Stimulated activated naive CD8-positive, alpha-beta T cell treated with anti-CD3 and anti-CD28 coated beads, Interleukin-15, amount 100 ng/mL, for 72 hours (primary cell): ENCODE data around the gene LYRM9.

Experiments used
- ATAC-seq: fragments of 150-1000 bp; cut with Tn5 transposase; 2 replicates; pipeline ENCODE4 v1.10.0; 2021; ENCODE audit warnings: mild to moderate bottlenecking, moderate library complexity
- DNase-seq, 2 donors: peaks; one replicate each; pipeline ENCODE4 v3.0.0; 2021 to 2022
- H3K27ac Mint-ChIP-seq, 2 donors: one replicate each; pipeline ENCODE4 v1.8.0; 2022; ENCODE audit warnings: mild to moderate bottlenecking in 2 of 2, mixed read lengths in 2 of 2, moderate library complexity in 2 of 2
- H3K27me3 Mint-ChIP-seq: one replicate; pipeline ENCODE4 v1.8.0; 2022; ENCODE audit warnings: mixed read lengths
- H3K4me1 Mint-ChIP-seq: one replicate; pipeline ENCODE4 v1.8.0; 2022; ENCODE audit warnings: mild to moderate bottlenecking, mixed read lengths
- H3K4me3 Mint-ChIP-seq, 2 donors: one replicate each; pipeline ENCODE4 v1.8.0; 2022; ENCODE audit warnings: mild to moderate bottlenecking in 2 of 2, mixed read lengths in 2 of 2, moderate library complexity in 1 of 2
- H3K9me3 Mint-ChIP-seq, 2 donors: one replicate each; pipeline ENCODE4 v1.8.0; 2022; ENCODE audit warnings: mixed read lengths in 2 of 2

LYRM9 gene

DNA sequence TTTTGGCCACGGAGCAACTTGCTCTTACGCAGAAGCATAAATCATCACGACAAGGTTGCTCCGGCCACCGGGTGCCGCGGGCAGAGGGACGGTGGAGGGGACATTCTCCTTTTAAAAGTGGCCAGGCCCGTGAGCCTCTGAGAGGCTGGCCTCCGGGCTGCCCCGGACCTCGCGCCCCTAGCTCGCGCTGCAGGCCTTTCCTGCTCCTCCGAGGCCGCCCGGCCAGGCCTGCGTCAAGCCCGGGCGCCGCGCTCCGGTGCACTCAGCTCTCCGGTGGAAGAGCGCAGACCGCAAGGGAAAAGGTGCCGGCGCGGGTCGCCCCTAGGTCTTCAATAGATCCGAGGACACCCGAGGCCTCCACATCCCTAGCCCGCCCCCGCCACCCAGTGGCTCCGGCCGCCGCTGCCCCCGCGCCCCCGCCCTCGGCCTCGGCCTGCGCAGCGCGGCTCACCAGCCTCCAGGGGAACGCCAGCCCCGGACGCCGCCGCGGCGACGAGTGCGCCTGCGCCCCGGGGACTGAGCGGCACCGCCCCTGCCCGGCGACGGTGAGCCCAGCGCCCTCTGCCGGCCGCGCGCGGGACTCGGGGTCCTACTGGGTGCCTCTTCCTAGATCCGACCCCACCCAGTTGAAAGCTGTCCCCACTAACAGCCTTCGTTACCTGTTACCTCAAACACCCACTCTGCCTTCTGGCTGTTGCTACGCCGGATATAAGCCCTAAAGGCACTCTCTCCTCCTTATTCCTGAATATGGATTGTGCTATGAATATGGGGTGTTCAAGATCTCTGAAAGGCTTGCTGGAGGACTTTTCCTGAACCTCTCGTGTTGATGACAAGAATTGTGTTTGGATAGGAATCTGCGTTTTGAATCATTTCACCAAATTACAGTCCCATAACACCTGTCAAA is at the start of gene LYRM9:
Gene LYRM9, minus strand, starts transcription at position 500 of the 904 bp plus-strand sequence. CDS start 10,671 bp downstream, outside the sequence.
- peak; percentile 92 to 97 for DNase-seq
- H3K9me3 Mint-ChIP-seq, result no peaks in the 10 kb centered on the region
- H3K4me1 Mint-ChIP-seq, result peaks cover 25% of the 10 kb centered on the region
- H3K4me3 Mint-ChIP-seq, result peak within 1 kb of the TSS; percentile 77 to 85
- ATAC-seq, result peak; percentile 97
- H3K27me3 Mint-ChIP-seq, result peaks cover 34% of the 10 kb centered on the region
- H3K27ac Mint-ChIP-seq, result peak within 1 kb of the TSS; percentile 51 to 96

DNA sequence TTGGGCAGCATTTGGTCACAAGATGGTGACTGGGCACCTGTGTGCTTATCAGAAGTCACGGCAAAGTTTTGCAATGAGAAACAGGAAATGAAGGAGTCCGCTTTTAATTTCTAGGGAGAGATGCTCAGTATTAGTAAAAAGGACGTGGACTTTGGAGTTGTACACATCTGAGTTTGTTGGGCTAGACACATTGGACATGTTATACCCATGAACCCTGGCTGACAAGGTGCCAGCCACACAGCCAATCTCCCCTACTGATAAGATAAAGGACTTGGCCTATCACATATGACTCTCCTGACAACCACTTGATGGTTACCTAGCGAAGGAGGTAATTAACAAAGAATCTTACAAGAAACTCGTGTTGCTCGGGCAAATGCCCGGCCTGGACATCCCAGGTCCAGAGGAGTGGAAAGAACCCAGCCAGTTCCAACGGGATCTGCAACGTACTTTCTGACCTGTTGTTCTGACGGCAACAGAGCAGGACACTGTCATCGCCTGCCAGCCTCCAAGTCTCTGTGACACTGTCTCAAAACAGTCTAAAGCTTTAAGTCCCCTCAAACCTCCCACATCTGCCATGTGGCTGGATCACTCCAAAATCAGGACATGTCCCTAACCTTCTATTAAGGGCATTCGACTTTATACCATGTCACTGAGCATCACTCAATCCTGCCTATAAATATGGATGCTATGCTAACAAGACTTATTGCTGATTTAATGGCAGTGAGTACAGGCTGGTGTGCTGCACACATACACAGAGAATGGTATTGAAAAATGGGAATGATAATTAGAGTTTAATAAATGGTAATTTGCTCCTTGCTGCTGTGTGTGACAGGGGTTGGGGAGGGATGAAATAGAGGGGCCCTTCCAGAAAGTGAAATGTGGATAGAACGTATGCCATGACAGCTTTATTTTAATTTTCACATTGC is 47.6 kb upstream of the LYRM9 start:
- Mint-ChIP-seq H3K27me3 (peaks cover 9% of the 10 kb centered on the region), H3K9me3 (no peaks in the 10 kb centered on the region), H3K4me1 (no peaks in the 10 kb centered on the region), H3K4me3 (no peak overlapping the region), H3K27ac (no peak overlapping the region)
- ATAC-seq (no peak), DNase-seq (no peak)

DNA sequence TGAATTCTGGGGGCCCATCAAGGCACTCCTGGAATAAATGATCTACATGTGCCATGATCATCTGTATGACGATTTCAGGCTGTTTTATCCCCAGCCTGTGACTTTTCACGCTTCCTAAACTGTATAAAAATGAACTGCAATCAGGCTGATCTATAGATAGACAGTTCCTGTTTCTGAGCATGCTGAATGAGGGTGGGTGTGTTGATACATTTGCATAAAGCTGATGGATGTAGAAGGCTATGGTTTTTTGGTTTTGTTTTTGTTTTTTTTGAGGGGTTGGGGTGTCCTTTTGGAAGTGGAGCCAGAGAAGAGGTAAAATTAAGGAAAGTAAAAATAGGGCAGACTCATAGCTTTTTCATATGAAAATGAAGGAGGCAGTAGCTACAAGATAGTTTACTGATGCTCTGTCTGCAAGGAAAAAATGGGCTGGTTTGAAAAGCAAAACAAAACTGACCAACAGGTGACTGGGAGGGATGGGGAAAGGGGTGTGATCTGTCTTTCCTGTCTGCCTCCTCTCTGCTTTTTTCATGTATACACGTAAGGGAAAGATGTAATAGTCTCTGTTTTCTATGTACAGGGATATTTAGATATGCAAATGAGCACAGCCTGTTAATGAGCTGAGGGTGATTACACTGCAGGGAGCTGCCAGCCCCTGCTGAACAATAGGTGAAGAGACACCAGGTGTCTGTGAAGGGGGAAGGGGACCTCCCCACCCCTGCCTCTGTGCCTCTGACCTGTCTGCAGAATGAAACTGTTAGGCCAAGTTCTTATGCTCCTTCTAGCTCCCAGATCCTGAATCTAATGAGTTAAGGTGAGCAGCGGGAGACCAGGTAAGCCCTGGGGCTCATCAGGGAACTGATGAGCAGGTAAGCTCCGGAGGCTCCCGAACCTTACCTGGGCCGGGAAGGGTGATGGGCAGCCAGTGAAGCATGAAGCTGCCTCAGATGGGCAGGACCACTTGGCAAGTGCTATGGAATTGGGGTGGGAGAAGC is 46.6 kb upstream of the LYRM9 start:
- ATAC-seq, result no peak

DNA sequence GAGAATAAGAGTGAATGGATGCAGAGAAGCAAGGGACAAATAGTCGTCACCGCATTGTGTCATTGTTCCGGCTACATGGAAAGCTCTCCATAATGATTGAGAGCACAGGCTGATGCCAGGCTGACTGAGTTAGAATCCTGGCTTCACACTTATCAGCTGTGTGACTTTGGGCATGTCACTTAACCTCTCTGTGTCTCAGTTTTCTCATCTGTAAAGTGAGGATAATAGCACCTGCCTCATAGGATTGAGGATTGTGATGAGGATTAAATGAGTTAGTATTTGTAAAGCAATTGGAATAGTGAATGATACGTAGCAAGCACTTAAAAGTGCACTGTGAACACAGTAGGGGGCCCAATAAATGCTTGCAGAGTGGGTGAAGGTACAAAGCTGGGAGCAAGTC is 45.7 kb upstream of the LYRM9 start:
- ATAC-seq (no peak), DNase-seq (no peak)
- no peaks in the 10 kb centered on the region for H3K4me1 Mint-ChIP-seq

More for the DNA sequence above, 46.6 kb upstream of the LYRM9 start:
- no peak overlapping the region for H3K27ac Mint-ChIP-seq
- no peak overlapping the region for H3K4me3 Mint-ChIP-seq
- H3K27me3 Mint-ChIP-seq, result peaks cover 19% of the 10 kb centered on the region
- H3K4me1 Mint-ChIP-seq, result no peaks in the 10 kb centered on the region
- no peaks in the 10 kb centered on the region for H3K9me3 Mint-ChIP-seq
- DNase-seq, result no peak

DNA sequence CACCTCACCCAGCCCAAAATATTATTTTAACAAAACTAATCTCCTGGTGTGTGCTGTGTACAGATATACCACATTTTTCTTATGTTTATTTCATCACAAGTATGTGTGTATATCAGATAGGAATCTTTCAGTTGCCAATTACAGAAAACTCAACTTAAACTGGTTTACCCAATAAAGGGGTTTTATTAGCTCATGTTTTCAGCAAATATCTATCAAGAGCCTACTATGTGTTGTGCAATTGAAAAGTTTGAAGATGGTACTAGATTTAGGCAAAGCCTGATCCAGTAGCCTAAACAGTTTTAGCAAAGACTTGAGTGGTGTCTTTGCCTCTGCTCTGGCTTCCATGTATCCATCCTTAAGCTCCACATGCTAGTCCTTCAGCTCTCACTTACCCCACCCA is 45.1 kb upstream of the LYRM9 start:
- no peak overlapping the region for H3K27ac Mint-ChIP-seq
- ATAC-seq (no peak), DNase-seq (no peak)
- H3K27me3 Mint-ChIP-seq, result peaks cover 25% of the 10 kb centered on the region
- H3K9me3 Mint-ChIP-seq, result no peaks in the 10 kb centered on the region
- H3K4me1 Mint-ChIP-seq, result no peaks in the 10 kb centered on the region
- no peak overlapping the region for H3K4me3 Mint-ChIP-seq

More for the DNA sequence above, 45.7 kb upstream of the LYRM9 start:
- Mint-ChIP-seq H3K27ac (no peak overlapping the region), H3K27me3 (peaks cover 25% of the 10 kb centered on the region), H3K9me3 (no peaks in the 10 kb centered on the region), H3K4me3 (no peak overlapping the region)

DNA sequence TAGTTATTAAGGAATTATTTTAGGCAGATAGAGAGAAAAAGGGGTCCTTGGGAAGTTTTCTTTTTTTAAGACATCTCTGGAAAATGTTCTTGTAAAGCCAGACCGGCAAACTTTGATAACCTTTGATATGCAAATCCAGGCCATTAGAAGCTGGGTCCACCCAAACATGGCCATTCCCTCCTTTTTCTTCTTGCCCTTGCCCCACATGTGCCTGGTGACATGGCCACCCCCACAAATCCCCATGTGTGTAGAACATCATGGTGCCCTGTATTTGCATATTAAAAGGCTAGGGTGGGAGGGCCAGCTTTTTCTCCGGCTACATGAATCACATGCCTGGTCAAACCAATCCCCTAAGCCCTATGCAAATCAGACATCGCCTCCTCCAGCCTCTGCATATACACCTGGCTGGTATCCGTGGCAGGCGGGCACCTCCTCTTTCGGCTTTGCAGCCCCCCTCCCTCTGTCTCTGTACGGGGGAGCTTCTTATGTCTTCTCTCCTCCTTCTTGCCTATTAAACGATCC is 43.9 kb upstream of the LYRM9 start:
- Mint-ChIP-seq H3K27me3 (peaks cover 25% of the 10 kb centered on the region), H3K27ac (no peak overlapping the region), H3K9me3 (no peaks in the 10 kb centered on the region), H3K4me3 (no peak overlapping the region), H3K4me1 (no peaks in the 10 kb centered on the region)
- ATAC-seq (no peak), DNase-seq (no peak)

DNA sequence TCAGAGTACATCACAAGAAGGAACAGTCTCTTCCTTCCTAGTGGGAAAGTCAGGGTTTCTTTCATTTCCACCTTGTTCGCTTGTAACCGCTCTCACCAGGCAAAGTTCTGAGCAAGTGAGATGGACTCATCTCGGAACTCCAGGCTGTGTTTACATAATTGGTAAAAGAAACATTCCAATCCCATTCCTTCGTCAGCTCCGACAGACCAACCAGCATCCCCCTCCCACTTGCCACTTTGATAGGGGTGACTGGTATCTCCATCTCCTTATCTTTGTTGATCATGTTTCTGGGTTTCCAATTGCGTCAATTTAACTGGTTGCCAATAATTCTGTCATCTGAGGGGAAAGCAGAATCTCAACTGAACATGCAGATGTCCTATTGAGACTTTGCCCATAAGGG is 36.8 kb upstream of the LYRM9 start:
- peaks cover 8% of the 10 kb centered on the region for H3K27me3 Mint-ChIP-seq
- no peak overlapping the region for H3K27ac Mint-ChIP-seq
- ATAC-seq, result no peak
- no peak overlapping the region for H3K4me3 Mint-ChIP-seq
- no peaks in the 10 kb centered on the region for H3K4me1 Mint-ChIP-seq
- no peaks in the 10 kb centered on the region for H3K9me3 Mint-ChIP-seq
- no peak for DNase-seq

DNA sequence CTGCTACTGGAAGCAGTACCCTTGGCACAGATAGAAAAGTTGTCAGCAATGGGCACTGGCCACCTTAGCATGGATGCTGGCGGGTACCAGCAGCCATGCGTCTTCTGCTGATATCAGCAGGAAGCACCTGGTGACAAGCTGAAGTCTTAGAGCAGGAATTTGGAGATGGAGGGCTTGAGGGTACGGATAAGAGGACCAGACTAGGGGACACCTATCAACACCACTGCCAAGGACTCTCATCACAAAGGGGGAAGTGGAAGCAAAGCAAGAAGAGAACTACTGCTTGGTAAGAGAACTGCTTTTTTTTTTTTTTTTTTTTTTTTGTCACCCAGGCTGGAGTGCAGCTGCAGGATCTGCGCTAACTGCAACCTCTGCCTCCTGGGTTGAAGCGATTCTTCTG is 35.4 kb upstream of the LYRM9 start:
- Mint-ChIP-seq H3K4me3 (no peak overlapping the region), H3K27ac (no peak overlapping the region), H3K4me1 (no peaks in the 10 kb centered on the region), H3K27me3 (no peaks in the 10 kb centered on the region), H3K9me3 (no peaks in the 10 kb centered on the region)
- DNase-seq, result no peak
- ATAC-seq, result no peak

DNA sequence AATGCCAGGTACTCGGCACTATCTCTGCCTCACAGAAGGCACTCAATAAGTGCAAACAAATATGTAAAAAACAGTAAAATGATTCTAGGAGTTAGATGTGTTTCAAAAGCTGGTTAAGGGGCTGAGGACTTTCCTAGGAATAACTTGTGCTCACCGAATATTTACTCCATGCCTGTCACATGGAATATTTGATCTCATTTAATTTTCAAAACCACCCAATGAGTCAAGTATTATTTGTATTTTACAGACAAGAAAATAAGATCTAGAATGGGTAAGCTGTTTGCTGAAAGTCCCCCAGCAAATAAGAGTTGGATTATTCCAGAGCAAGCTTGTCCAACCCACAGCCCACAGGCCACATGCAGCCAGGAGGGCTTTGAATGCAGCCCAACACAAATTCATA is 34.6 kb upstream of the LYRM9 start:
- H3K27me3 Mint-ChIP-seq, result no peaks in the 10 kb centered on the region
- no peak overlapping the region for H3K4me3 Mint-ChIP-seq
- ATAC-seq (no peak), DNase-seq (no peak)
- H3K27ac Mint-ChIP-seq, result no peak overlapping the region
- no peaks in the 10 kb centered on the region for H3K4me1 Mint-ChIP-seq
- no peaks in the 10 kb centered on the region for H3K9me3 Mint-ChIP-seq

DNA sequence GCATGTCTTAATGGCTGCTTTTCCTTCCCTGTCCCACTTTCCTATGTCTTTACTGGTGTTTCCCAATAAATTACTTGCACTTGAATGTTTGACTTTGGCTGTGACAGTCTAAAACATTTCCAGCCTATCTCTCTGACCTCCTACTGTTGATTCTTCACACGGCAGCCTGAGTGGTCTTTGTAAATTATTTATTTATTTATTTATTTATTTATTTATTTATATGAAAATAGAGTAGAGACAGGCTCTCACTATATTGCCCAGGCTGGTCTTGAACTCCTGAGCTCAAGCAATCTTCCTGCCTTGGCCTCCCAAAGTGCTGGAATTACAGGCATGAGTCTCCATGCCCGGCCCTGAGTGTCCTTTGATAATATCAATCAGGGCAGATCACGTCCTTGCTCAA is 28.4 kb upstream of the LYRM9 start:
- H3K4me3 Mint-ChIP-seq, result no peak overlapping the region
- DNase-seq (no peak), ATAC-seq (no peak)
- H3K27me3 Mint-ChIP-seq, result peaks cover 8% of the 10 kb centered on the region
- no peaks in the 10 kb centered on the region for H3K4me1 Mint-ChIP-seq
- H3K9me3 Mint-ChIP-seq, result no peaks in the 10 kb centered on the region
- H3K27ac Mint-ChIP-seq, result no peak overlapping the region

DNA sequence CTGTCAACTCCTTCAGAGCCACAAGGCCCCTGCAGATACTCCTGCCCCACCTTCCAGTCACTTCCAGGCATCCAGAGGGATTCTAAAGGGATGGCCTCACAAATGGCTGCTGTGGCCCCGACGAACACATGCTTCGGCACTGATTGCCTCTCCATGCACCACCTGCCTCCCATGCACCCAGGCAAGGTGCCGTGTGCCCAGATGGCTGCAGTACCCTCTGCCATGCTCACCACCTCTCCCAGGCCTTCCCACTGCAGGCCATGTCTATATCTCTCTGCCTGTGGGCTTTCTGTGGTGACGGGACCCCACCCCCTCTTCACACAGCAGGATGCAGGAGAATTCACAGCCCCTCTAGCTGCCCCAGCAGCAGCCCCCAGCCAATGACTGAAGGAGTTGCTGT is 27.9 kb upstream of the LYRM9 start:
- Mint-ChIP-seq H3K9me3 (no peaks in the 10 kb centered on the region), H3K27me3 (peaks cover 8% of the 10 kb centered on the region), H3K27ac (no peak overlapping the region), H3K4me3 (no peak overlapping the region), H3K4me1 (no peaks in the 10 kb centered on the region)
- no peak for DNase-seq
- no peak for ATAC-seq

DNA sequence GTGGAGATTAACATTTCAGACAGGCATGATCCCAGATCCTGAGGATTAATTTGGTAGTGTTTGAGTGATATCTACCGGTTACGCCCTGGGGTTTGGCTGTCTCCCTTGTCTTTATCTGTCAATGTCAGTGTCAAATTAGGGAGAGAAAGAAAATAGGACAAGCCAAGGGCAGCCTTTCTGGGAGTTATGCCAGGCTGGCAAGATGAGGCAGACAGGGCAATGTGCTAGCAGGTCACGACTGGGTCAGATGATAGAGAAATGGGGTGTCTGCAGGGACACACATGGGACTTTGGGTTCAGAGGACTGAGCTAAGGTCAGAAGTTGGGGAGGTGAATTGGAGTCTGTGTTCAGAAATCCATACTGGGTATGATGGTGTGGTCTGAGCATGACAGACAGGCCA is 27.4 kb upstream of the LYRM9 start:
- Mint-ChIP-seq H3K27me3 (peaks cover 8% of the 10 kb centered on the region), H3K9me3 (no peaks in the 10 kb centered on the region), H3K4me3 (no peak overlapping the region), H3K4me1 (no peaks in the 10 kb centered on the region), H3K27ac (no peak overlapping the region)
- DNase-seq (no peak), ATAC-seq (no peak)

DNA sequence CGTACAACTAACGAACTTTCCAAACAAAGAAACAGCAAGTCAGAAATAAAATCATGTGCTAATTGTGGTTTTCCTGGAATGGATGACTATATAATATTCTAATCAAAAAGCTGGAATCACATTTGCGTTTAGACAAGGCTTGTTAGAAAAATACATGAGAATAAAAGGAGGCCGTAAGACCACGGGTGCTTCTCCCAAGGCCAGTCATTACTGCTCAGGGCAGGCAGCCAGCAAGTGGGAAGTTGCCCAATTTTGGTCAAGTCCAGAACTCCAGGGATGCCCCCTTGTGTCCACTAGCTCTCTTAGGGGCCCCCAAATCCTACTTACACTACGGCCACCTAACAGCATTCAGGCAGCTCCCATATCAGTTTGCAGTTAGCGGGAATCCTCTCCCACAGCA is 25.9 kb upstream of the LYRM9 start:
- H3K27ac Mint-ChIP-seq, result no peak overlapping the region
- no peak for DNase-seq
- no peak overlapping the region for H3K4me3 Mint-ChIP-seq

DNA sequence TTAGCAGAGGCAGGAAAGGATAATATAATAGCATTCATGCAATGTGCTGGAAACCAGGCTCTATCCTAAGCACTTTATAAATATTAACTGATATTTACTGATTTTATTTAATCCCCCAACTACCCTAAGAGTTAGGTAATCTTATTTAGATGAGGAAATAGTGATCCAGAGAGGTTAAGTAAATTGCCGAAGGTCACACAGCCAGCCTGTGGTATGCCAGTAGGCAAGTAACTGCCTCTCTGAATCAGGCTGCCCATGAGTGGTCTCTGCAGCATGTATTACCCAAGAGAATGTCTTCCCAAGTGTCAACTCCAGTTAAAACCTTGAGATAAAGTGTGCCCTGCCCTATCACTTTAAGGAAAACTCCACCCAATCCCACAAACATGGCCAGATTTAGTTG is 25.3 kb upstream of the LYRM9 start:
- ATAC-seq (no peak), DNase-seq (no peak)
- Mint-ChIP-seq H3K4me3 (no peak overlapping the region), H3K27ac (no peak overlapping the region), H3K9me3 (no peaks in the 10 kb centered on the region), H3K4me1 (no peaks in the 10 kb centered on the region), H3K27me3 (peaks cover 8% of the 10 kb centered on the region)

More for the DNA sequence above, 25.9 kb upstream of the LYRM9 start:
- Mint-ChIP-seq H3K9me3 (no peaks in the 10 kb centered on the region), H3K27me3 (peaks cover 8% of the 10 kb centered on the region), H3K4me1 (no peaks in the 10 kb centered on the region)
- no peak for ATAC-seq

DNA sequence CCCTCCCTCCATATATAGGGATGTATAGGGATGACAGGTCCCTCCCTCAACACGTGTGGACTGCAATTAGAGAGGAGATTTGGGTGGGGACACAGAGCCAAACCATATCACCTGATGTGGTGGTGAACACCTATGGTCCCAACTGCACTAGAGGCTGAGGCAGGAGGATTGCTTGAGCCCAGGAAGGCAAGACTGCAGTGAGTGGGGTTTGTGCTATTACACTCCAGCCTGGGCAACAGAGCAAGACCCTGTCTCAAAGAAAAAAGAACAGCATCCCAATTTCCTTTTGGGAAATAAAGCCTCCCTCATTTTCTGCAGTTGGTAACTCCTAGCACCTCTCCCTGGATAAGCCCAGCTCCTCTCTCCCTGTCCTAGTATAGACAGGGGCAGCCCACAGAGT is 23.8 kb upstream of the LYRM9 start:
- DNase-seq (no peak), ATAC-seq (no peak)
- Mint-ChIP-seq H3K27me3 (peaks cover 8% of the 10 kb centered on the region), H3K9me3 (no peaks in the 10 kb centered on the region), H3K27ac (peak overlapping the region in 1 of 2 donors; percentile 76), H3K4me3 (no peak overlapping the region), H3K4me1 (no peaks in the 10 kb centered on the region)
